ENCODE results near the gene NEK9.

GRCh38 chr14:75143761-75144527, 17.1 kb upstream of the NEK9 start:
- TF ChIP-seq CTCF (IDR thresholded peaks at IDR 0.05) (no peak), POLR2A (IDR thresholded peaks at IDR 0.05) (no peak), POLR2AphosphoS5 (IDR thresholded peaks at IDR 0.05) (no peak)
